Cardiac muscle cell (in vitro differentiated cells and primary cell): Measurements from ENCODE around the gene CCDC14. TPM values are rescaled to one million over a fixed set of nuclear protein-coding genes. Genes with fewer than 3 reads are reported as not detected.
A peak's percentile ranks its signal among the peaks of the same experiment; 100 is the strongest.
"Not testable (repeated sequence)": the region's sequence is repeated elsewhere in the genome, so short reads cannot be mapped to it uniquely, and the experiment has no call there.

Experiments used
- DNase-seq, 2 donors: peaks; one replicate each; pipeline versions ENCODE4 v3.0.0 to v3.0.0-alpha.2; 2010 to 2017; ENCODE audit warnings: low read depth in 1 of 2, low spot score in 1 of 2
- H3K27ac ChIP-seq: fragments of 200-600 bp; sonication (generic); 2 replicates; pipeline ENCODE4 v1.5.1; 2016
- H3K27me3 ChIP-seq: fragments of 200-600 bp; sonication (generic); 2 replicates; pipeline ENCODE4 v1.6.0; 2016; ENCODE audit warnings: control low read depth
- H3K36me3 ChIP-seq: fragments of 200-600 bp; sonication (generic); 2 replicates; pipeline ENCODE4 v1.5.1; 2016; ENCODE audit warnings: control low read depth
- H3K4me1 ChIP-seq: fragments of 200-600 bp; sonication (generic); 2 replicates; pipeline ENCODE4 v1.8.1; 2017; ENCODE audit warnings: low read depth, mild to moderate bottlenecking, mixed run types
- H3K4me3 ChIP-seq: fragments of 200-600 bp; sonication (generic); 2 replicates; pipeline ENCODE4 v1.5.1; 2016; ENCODE audit warnings: mild to moderate bottlenecking
- H3K9me3 ChIP-seq: fragments of 200-600 bp; sonication (generic); 2 replicates; pipeline ENCODE4 v1.5.1; 2017; ENCODE audit warnings: low read depth, mild to moderate bottlenecking, control low read depth
- polyA plus RNA-seq: library from polyadenylated mRNA; unstranded; fragments of >200 nt; fragmentation: Nextera tagmentation; extraction: Ambion mirVana; gene quantifications from 2 replicates; pipeline ENCODE4 v1.2.1, GENCODE V29; 2016
- total RNA-seq: library from RNA; depleted of rRNA; stranded (reverse); fragments of >200 nt; gene quantifications from 2 replicates; pipeline ENCODE4 v1.2.3, GENCODE V29; 2016
- TF ChIP-seq, protein P1 (sequence below): IDR thresholded peaks from 2 replicates; pipeline ENCODE4 v1.5.1; 2012; ENCODE audit warnings: low read depth, mild to moderate bottlenecking, low read length

The CCDC14 gene, protein sequence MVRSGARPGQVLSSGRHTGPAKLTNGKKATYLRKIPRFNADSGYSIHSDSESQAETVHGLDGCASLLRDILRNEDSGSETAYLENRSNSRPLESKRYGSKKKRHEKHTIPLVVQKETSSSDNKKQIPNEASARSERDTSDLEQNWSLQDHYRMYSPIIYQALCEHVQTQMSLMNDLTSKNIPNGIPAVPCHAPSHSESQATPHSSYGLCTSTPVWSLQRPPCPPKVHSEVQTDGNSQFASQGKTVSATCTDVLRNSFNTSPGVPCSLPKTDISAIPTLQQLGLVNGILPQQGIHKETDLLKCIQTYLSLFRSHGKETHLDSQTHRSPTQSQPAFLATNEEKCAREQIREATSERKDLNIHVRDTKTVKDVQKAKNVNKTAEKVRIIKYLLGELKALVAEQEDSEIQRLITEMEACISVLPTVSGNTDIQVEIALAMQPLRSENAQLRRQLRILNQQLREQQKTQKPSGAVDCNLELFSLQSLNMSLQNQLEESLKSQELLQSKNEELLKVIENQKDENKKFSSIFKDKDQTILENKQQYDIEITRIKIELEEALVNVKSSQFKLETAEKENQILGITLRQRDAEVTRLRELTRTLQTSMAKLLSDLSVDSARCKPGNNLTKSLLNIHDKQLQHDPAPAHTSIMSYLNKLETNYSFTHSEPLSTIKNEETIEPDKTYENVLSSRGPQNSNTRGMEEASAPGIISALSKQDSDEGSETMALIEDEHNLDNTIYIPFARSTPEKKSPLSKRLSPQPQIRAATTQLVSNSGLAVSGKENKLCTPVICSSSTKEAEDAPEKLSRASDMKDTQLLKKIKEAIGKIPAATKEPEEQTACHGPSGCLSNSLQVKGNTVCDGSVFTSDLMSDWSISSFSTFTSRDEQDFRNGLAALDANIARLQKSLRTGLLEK
- 21.4 and 45.5 TPM in 2 replicates for total RNA-seq
- polyA plus RNA-seq: 16.9 and 29.3 TPM in 2 replicates

DNA sequence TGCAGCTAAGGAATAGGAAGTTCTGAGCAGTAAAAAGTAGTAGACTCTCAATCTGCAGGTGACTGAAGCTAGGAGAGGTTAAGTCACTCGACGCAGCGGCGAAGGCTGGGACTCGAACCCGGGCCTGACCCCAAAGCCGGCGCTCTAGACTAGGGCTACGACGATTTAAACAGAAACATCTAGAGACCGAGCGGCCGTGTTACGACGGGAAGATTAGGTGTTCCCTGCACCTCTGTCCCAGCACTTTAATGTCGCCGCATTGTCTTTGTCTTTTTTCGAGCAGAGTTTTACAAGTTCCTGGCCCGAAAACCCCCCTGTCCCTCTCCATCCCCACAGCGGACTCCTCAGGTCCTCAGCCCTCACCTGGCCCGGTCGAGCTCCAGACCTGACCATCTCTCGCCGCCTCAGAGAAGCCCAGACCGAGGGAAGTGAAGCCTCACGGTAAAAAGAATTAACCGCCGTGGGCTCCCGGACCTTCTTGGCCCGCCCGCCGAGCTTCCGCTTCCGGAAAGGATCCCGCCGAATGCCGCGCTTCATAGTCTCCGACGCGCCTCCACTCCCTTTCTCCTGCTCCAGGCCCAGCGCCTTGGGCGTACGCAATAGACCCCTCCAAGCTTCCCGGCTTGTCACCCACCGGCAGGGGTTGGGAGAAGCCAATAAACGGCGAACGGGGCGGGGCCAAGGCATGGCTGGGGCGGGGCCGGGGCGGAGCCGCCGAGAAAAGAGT, at the start of gene CCDC14:
CCDC14 (minus strand) TSS at position 449 of the 727 bp plus-strand sequence; CDS start at position 393, 56 bp downstream.
- Histone ChIP-seq H3K27me3 (peaks cover 24% of the 10 kb centered on the region), H3K36me3 (peaks cover 6% of the 10 kb centered on the region), H3K4me3 (peak within 1 kb of the TSS; percentile 68), H3K9me3 (no peaks in the 10 kb centered on the region), H3K27ac (peak within 1 kb of the TSS; percentile 89), H3K4me1 (no peaks in the 10 kb centered on the region)
- peak; percentile 98 to 99 for DNase-seq
- TF ChIP-seq, protein P1, sequence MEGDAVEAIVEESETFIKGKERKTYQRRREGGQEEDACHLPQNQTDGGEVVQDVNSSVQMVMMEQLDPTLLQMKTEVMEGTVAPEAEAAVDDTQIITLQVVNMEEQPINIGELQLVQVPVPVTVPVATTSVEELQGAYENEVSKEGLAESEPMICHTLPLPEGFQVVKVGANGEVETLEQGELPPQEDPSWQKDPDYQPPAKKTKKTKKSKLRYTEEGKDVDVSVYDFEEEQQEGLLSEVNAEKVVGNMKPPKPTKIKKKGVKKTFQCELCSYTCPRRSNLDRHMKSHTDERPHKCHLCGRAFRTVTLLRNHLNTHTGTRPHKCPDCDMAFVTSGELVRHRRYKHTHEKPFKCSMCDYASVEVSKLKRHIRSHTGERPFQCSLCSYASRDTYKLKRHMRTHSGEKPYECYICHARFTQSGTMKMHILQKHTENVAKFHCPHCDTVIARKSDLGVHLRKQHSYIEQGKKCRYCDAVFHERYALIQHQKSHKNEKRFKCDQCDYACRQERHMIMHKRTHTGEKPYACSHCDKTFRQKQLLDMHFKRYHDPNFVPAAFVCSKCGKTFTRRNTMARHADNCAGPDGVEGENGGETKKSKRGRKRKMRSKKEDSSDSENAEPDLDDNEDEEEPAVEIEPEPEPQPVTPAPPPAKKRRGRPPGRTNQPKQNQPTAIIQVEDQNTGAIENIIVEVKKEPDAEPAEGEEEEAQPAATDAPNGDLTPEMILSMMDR: no peak

DNA sequence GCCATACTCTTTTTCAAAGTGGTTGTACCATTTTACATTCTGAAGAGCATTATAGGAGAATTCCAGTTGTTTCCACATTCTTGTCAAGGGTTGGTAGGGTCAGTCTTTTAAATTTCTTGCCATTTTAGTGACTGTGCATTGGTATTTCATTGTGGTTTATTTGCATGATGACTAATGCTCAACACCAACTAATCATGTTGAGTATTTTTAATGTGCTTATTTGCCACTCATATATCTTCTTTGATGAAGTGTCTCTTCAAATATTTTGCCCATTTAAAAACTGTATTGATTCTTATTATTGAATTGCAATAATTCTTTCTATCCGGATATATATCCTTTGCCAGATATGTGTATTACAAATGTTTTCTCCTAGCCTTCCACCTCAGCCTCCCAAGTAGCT, 47.3 kb upstream of the CCDC14 start:
- peaks cover 66% of the 10 kb centered on the region for H3K27me3 ChIP-seq
- not testable (repeated sequence) for H3K4me3 ChIP-seq, H3K36me3 ChIP-seq, H3K4me1 ChIP-seq, H3K9me3 ChIP-seq, DNase-seq, H3K27ac ChIP-seq

DNA sequence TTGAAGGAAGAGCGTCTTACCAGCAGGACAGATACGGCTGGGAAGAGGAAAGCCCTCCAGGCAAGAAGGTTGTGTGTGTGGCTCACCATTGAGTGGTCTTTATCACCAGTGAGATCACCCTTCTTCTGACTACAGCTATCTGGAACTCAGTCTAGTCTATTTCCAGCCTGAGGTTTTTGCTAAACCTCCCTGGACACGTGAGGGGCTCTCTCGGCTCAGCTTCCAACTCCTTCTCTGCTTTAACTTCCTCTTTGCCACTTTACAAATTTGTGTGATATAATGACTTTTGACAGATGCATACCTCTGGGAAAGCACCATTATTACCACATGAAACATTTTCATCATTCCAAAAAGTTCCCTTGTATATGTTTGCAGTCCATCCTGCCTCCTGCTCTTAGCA, 46.2 kb upstream of the CCDC14 start:
- TF ChIP-seq, protein P1: no peak
- DNase-seq: no peak
- H3K27ac ChIP-seq: no peak overlapping the region
- peaks cover 62% of the 10 kb centered on the region for H3K27me3 ChIP-seq
- no peaks in the 10 kb centered on the region for H3K36me3 ChIP-seq
- no peaks in the 10 kb centered on the region for H3K9me3 ChIP-seq
- H3K4me1 ChIP-seq: peaks cover 7% of the 10 kb centered on the region
- H3K4me3 ChIP-seq: no peak overlapping the region

DNA sequence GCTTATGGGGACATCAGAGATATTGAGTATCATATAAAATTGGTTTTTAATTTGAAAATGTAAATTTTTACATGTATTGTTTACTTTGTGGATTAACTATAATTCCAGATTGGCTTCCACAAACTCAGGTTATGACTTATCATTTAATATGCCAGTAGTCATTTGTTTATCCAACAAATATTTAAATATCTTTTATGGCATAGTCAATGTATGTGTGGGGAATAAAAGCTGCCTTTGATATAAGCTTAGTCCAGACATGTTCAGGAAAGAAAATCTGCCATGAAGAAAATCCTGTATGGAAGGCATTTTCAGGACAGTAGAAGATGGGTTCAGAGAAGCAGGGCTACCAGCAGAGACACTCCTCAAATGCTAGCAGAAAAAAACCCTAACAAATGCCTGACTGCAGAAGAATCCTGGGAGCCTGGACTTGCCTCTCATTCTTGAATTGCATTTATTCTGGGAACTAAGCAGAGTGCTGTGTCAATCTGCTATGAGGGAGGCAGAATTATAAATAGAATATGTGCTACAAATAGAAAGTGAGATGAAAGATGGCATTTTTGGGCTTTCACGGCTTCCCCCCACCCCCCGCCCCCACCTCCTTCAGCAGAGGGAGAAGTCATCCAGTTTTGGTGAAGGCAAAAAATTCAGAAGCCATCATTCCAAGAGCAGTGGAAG, 41.5 kb upstream of the CCDC14 start:
- H3K27me3 ChIP-seq: peaks cover 54% of the 10 kb centered on the region
- not testable (repeated sequence) for H3K9me3 ChIP-seq, H3K27ac ChIP-seq, H3K4me1 ChIP-seq, H3K36me3 ChIP-seq, H3K4me3 ChIP-seq
- peak in 1 of 2 donors; percentile 3 for DNase-seq

DNA sequence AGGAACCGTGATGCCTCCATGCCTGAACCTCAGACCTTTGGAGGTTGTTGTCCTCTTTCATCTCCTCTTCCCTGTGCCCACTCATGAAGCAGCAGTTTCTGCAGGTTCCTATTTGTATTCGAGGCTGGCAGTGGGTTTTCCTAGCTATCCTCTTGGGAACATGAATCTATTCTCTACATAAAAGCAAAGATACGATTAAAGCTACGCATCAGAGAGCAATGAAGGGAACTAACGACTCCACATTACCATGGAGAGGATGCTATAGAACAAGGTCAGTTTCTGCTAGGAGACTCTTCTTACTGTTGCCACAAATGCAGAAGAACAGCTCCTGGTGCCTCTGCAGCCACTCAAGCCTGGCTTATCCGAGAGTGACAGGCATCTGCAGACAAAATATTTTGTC, 40.3 kb upstream of the CCDC14 start:
- not testable (repeated sequence) for H3K4me3 ChIP-seq, H3K36me3 ChIP-seq, H3K27ac ChIP-seq, H3K4me1 ChIP-seq, DNase-seq, H3K9me3 ChIP-seq
- H3K27me3 ChIP-seq: peaks cover 42% of the 10 kb centered on the region

DNA sequence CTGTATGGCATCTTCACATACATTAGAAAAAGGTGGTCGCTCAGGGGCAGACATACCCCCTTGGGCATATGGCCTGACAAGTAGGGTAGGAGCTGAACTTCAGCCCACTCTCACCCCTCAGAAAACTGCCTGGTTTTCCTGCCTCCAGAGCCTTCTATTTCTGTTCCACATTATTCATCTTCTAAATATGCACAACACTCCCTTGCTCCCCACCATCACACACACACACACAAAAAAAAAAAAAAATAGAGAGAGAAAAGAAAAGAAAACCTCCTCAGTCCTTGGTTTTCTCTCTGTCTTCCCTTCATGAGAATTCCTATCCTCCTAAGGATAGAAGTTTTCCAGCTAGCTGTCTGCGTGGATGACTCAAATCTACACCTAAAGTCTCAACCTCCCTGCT, 36.5 kb upstream of the CCDC14 start:
- no peak overlapping the region for H3K27ac ChIP-seq
- H3K4me3 ChIP-seq: no peak overlapping the region
- no peaks in the 10 kb centered on the region for H3K36me3 ChIP-seq
- DNase-seq: no peak
- TF ChIP-seq, protein P1: no peak
- no peaks in the 10 kb centered on the region for H3K9me3 ChIP-seq
- H3K4me1 ChIP-seq: peaks cover 5% of the 10 kb centered on the region
- peaks cover 72% of the 10 kb centered on the region for H3K27me3 ChIP-seq
